ENCODE measurements around the gene MLLT1.

The MLLT1 gene

DNA sequence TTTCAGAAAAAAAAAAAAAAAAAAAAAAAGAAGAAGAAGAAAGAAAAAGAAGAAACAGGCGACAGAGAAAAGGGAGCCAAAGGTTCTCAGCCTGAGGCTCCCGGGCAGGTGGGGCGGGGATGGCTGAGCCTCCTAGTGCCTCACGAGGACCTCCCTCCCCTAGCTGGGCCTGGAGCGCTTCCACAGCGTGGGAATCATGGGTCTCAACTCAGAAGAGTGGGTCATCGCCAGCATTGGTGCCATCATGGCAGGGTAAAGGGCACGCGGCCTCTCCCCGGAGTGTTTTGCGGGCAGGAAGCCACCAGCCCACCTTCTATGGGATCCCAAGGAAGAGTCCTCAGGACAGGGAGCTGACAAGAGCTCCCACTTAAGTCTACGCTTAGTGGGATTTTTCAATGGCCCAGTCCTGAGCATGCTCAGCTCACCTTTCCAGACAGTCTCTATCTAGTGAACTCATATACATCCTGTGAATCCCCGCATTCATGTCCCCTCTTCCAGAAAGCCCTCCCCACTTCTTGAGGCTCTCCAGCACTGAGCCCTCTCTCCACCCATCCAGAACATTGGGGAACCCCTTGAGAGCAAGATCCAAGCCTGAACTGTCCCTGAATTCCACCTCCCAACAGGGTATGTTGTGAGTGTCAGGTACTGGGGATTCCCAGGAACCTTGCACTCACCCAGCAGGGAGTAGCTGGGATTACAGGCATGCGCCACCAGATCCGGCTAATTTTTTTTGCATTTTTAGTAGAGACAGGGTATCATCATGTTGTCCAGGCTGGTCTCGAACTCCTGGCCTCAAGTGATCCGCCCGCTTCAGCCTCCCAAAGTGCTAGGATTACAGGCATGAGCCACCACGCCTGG is 74.7 kb downstream of the MLLT1 start:
- H3K27me3 Mint-ChIP-seq = no peaks in the 10 kb centered on the region
- H3K27ac Mint-ChIP-seq = no peak overlapping the region
- H3K9me3 Mint-ChIP-seq = peaks cover 5% of the 10 kb centered on the region
- ATAC-seq = no peak
- peaks cover 18% of the 10 kb centered on the region for H3K4me1 Mint-ChIP-seq
- H3K4me3 Mint-ChIP-seq = no peak overlapping the region
- no peaks in the 10 kb centered on the region for H3K36me3 Mint-ChIP-seq

DNA sequence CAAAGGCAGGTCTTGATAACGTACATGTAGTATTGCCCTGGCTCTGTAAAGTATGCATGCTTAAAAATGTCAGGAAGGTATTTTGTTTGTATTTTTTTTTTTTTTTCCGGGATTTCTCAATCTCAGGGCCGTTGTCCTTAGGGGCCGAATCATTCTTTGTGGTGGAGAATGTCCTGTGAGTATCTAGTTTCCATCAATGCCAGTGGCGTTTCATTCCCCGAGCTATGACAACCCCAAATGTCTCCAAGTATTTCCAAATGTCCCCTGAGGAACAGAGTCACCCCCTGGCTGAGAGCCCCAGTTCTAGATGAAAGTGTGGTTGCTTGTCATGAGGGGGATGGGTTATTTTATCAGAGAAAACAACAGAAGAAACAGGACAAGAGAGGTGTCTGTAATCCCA is 75.6 kb downstream of the MLLT1 start:
- no peak for ATAC-seq
- no peak overlapping the region for H3K27ac Mint-ChIP-seq
- H3K27me3 Mint-ChIP-seq = no peaks in the 10 kb centered on the region
- peaks cover 2% of the 10 kb centered on the region for H3K36me3 Mint-ChIP-seq
- H3K4me1 Mint-ChIP-seq = peaks cover 20% of the 10 kb centered on the region
- no peaks in the 10 kb centered on the region for H3K9me3 Mint-ChIP-seq
- H3K4me3 Mint-ChIP-seq = no peak overlapping the region

GRCh38 chr19:6199240-6199994 is 80.4 kb downstream of the MLLT1 start:
- H3K36me3 Mint-ChIP-seq = peaks cover 24% of the 10 kb centered on the region
- H3K4me1 Mint-ChIP-seq = peaks cover 31% of the 10 kb centered on the region
- H3K27me3 Mint-ChIP-seq = no peaks in the 10 kb centered on the region
- peak overlapping the region; percentile 99 for H3K4me3 Mint-ChIP-seq
- ATAC-seq = peak; percentile 93
- peak overlapping the region; percentile 97 for H3K27ac Mint-ChIP-seq
- H3K9me3 Mint-ChIP-seq = no peaks in the 10 kb centered on the region

DNA sequence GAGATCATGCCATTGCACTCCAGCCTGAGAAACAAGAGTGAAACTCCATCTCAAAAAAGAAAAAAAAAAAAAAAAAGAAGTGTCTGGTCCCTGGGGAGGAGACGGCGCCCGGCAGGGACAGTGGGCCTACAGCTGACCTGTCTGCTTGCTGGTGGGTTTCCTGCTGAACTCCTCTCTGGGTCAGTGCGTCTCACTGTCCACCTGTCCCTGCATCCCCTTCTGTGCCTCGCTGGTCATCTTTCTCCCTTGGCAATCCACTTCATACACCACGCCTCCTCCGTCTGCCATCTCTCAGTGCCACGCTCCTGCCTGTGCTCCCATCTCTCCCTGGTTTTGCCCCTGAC is 80.9 kb downstream of the MLLT1 start:
- no peak for ATAC-seq
- no peaks in the 10 kb centered on the region for H3K9me3 Mint-ChIP-seq
- H3K36me3 Mint-ChIP-seq = peaks cover 24% of the 10 kb centered on the region
- H3K4me1 Mint-ChIP-seq = peaks cover 28% of the 10 kb centered on the region
- peak overlapping the region; percentile 97 for H3K27ac Mint-ChIP-seq
- no peaks in the 10 kb centered on the region for H3K27me3 Mint-ChIP-seq
- peak overlapping the region; percentile 99 for H3K4me3 Mint-ChIP-seq

DNA sequence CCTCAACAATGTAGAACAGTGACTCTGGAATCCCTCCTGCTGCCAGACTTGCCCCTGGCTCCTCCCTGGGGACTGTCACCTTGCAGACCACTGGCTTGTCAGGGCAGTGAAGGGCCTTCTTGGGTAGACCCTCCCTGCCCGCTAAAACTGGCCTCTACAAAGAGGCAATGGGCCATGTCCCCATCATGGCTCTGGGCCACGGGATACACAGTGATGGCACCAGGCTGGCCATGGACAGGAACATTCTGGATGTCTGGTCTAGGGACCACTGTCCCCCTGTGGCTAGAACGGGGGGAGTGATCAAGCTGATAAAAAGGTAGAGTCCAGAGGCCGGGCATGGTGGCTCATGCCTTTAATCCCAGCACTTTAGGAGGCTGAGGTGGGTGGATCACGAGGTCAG is 83.4 kb downstream of the MLLT1 start:
- Mint-ChIP-seq H3K4me3 (no peak overlapping the region), H3K9me3 (no peaks in the 10 kb centered on the region), H3K4me1 (peaks cover 14% of the 10 kb centered on the region), H3K27me3 (no peaks in the 10 kb centered on the region), H3K36me3 (peaks cover 42% of the 10 kb centered on the region), H3K27ac (no peak overlapping the region)
- no peak for ATAC-seq

GRCh38 chr19:6188811-6189210 is 91.0 kb downstream of the MLLT1 start:
- Mint-ChIP-seq H3K9me3 (peaks cover 12% of the 10 kb centered on the region), H3K4me1 (no peaks in the 10 kb centered on the region), H3K36me3 (peaks cover 24% of the 10 kb centered on the region), H3K27me3 (peaks cover under 1% of the 10 kb centered on the region), H3K27ac (no peak overlapping the region), H3K4me3 (no peak overlapping the region)
- ATAC-seq = no peak

GRCh38 chr19:6187374-6187773 is 92.4 kb downstream of the MLLT1 start:
- peaks cover 12% of the 10 kb centered on the region for H3K9me3 Mint-ChIP-seq
- no peak overlapping the region for H3K4me3 Mint-ChIP-seq
- ATAC-seq = no peak
- peaks cover 15% of the 10 kb centered on the region for H3K27me3 Mint-ChIP-seq
- H3K36me3 Mint-ChIP-seq = peaks cover 12% of the 10 kb centered on the region
- no peak overlapping the region for H3K27ac Mint-ChIP-seq
- no peaks in the 10 kb centered on the region for H3K4me1 Mint-ChIP-seq

DNA sequence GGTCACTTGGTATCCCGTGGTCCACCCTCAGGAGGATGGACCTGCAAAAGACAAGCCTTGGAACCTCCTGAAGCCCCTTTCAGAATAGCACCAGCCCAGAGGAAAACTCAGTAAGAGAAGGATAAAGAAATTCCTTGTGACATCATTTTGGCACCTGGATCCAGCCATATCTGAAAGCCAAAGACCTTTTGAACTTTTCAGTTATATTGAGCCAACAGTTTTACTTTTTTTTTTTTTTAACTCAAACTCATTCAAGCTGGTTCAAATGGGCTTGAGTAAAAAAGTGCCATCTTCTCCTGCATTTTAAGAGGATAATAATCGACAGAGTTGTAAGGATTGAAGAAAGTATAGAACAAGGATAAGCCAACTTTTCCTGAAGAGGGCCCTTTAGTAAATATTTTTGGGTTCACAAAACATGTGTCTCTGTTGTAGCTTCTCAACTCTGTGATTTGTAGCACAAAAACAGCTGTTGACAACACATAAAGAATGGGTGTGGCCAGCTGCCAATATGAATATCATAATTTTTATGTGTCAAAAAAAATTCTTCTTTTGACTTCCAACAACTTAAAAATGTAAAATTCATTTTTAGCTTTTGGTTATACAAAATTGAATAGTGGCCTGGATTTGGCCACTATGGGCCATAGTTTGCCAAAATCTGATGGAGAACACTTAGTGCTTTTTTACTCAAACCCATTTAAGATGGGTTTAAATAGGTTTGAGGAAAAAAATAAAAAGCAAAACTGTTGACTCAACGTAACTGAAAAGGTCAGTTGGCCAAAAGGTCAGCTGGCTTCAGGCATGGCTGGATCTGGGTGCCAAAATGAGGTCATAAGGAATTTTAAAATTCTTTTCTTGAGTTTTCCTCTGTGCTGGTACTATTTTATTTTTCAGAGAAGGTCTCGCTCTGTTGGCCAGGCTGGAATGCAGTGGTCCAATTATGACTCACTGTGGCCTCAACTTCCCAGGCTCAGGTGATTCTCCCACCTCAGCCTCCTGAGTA is 93.6 kb downstream of the MLLT1 start:
- Mint-ChIP-seq H3K36me3 (peaks cover 4% of the 10 kb centered on the region), H3K4me1 (no peaks in the 10 kb centered on the region), H3K27ac (no peak overlapping the region), H3K4me3 (no peak overlapping the region), H3K27me3 (peaks cover 27% of the 10 kb centered on the region), H3K9me3 (peaks cover 12% of the 10 kb centered on the region)
- ATAC-seq = no peak

GRCh38 chr19:6185093-6185834 is 94.5 kb downstream of the MLLT1 start:
- Mint-ChIP-seq H3K4me3 (no peak overlapping the region), H3K36me3 (no peaks in the 10 kb centered on the region), H3K27ac (no peak overlapping the region), H3K27me3 (peaks cover 36% of the 10 kb centered on the region), H3K4me1 (no peaks in the 10 kb centered on the region), H3K9me3 (peaks cover 12% of the 10 kb centered on the region)
- no peak for ATAC-seq

DNA sequence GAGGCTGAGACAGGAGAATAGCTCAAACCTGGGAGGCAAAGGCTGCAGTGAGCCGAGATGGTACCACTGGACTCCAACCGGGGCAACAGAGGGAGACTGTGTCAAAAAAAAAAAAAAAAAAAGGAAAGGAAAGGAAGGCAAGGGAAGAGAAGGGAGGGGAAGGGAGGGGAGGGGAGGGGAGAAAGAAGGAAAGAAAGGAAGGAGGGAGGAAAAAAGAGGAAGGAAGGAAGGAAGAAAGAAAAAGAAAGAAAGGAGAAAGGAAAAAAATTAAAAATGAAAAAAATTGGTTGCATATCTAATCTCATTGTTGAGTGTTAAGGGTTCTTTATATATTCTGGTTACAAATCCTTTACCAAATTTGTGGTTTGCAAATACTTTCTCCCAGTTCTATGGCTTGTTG is 98.7 kb downstream of the MLLT1 start:
- Mint-ChIP-seq H3K27ac (no peak overlapping the region), H3K4me3 (no peak overlapping the region), H3K9me3 (no peaks in the 10 kb centered on the region), H3K4me1 (no peaks in the 10 kb centered on the region), H3K27me3 (peaks cover 61% of the 10 kb centered on the region), H3K36me3 (no peaks in the 10 kb centered on the region)
- no peak for ATAC-seq

- no peak overlapping the region for H3K4me3 Mint-ChIP-seq
- peaks cover 18% of the 10 kb centered on the region for H3K9me3 Mint-ChIP-seq
- H3K4me1 Mint-ChIP-seq = no peaks in the 10 kb centered on the region
- H3K27ac Mint-ChIP-seq = no peak overlapping the region
- no peak for ATAC-seq
- H3K36me3 Mint-ChIP-seq = no peaks in the 10 kb centered on the region
- H3K27me3 Mint-ChIP-seq = peaks cover 54% of the 10 kb centered on the region
Measured at GRCh38 chr19:6173190-6173589, 106.6 kb downstream of the MLLT1 start.

DNA sequence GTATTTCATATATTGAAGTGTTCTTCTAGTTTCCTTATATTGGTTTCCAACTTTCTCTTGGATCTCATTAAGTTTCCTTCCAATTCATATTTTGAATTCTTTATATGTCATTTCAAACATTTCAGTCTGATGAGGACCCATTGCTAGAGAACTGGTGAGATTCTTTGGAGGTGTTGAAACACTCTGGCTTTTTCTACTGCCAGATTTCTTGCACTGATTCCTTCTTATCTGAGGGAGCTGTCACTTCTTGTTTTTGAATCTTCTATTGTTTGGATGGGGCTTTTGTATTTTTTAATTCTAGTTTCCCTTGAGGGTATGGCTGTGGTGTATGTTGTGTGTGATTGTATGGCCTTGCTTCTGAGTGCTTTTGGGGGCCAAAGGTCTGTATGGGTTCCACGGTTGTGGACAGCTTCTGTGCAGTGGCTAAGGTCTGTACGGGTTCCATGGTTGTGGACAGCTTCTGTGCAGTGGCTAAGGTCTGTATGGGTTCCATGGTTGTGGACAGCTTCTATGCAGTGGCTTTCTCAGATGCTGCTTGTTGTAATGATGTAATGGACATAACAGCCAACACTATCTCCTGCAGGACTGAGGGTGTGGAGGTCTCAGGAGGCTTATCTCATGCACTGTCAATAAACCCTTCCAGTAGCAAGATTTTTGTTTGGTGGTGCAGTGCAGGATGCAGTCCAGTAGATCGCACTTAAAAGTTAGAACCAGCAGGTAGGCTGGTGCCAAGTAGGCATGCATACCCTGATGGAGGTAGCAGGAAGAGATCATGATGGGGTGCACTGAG is 107.5 kb downstream of the MLLT1 start:
- no peak for ATAC-seq
- H3K36me3 Mint-ChIP-seq = no peaks in the 10 kb centered on the region
- no peaks in the 10 kb centered on the region for H3K4me1 Mint-ChIP-seq
- peaks cover 18% of the 10 kb centered on the region for H3K9me3 Mint-ChIP-seq
- no peak overlapping the region for H3K4me3 Mint-ChIP-seq
- no peak overlapping the region for H3K27ac Mint-ChIP-seq
- peaks cover 48% of the 10 kb centered on the region for H3K27me3 Mint-ChIP-seq

DNA sequence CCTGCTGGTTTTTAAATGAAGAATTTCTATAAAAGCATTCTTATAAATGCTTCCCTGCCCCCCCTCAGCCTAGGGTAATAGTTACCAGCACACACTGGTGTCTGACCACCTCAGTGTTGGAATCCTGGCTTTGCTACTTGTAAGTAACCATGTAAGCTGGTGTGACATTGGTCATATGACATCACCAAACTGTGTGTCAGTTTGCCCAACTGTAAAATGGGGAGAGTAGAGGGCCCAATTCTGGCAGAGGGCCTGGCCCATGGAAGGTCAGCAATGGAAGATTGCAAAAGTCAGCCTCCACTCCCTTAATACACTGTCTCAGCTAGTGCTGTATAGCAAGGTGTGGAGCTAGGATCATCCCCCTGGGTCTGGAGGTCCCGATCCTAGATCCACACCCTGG is 112.7 kb downstream of the MLLT1 start:
- ATAC-seq = no peak

More for the DNA sequence above, 112.7 kb downstream of the MLLT1 start:
- no peaks in the 10 kb centered on the region for H3K36me3 Mint-ChIP-seq
- no peak overlapping the region for H3K27ac Mint-ChIP-seq
- H3K9me3 Mint-ChIP-seq = peaks cover 16% of the 10 kb centered on the region
- H3K4me3 Mint-ChIP-seq = no peak overlapping the region
- H3K4me1 Mint-ChIP-seq = no peaks in the 10 kb centered on the region
- peaks cover 15% of the 10 kb centered on the region for H3K27me3 Mint-ChIP-seq
